Measurements from ENCODE around the gene AMH. TPM values are rescaled to one million over a fixed set of nuclear protein-coding genes. Genes with fewer than 3 reads are reported as not detected.

The AMH gene
- total RNA-seq, 3 donors from 2014 or later, result 2.5 to 3.9 TPM; not detected in 1

DNA sequence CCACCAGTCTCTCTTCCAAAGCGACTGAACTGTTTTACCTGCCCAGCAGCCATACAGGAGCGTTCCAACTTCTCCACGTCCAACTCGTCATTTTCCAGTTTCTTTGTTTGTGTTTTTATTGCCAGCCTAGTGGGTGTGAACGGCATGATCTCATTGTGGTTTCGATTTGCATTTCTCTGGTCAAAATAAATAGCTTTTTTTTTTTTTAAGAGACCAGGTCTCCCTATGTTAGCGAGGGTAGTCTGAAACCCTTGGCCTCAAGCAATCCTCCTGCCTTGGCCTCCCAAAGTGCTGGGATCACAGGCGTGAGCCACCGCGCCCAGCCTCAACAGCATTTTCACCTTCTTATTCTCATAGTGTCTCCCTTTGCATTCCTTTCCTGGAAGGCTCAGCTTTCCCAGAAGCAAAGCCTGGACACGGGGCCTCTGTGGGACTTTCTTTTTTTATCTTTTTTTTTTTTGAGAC is 11.2 kb downstream of the AMH start:
- TF ChIP-seq POLR2AphosphoS5 (IDR thresholded peaks at IDR 0.05), result peak in 1 of 3 donors; percentile 19
- no peak for TF ChIP-seq POLR2A (IDR thresholded peaks at IDR 0.05)
- TF ChIP-seq, protein P1, sequence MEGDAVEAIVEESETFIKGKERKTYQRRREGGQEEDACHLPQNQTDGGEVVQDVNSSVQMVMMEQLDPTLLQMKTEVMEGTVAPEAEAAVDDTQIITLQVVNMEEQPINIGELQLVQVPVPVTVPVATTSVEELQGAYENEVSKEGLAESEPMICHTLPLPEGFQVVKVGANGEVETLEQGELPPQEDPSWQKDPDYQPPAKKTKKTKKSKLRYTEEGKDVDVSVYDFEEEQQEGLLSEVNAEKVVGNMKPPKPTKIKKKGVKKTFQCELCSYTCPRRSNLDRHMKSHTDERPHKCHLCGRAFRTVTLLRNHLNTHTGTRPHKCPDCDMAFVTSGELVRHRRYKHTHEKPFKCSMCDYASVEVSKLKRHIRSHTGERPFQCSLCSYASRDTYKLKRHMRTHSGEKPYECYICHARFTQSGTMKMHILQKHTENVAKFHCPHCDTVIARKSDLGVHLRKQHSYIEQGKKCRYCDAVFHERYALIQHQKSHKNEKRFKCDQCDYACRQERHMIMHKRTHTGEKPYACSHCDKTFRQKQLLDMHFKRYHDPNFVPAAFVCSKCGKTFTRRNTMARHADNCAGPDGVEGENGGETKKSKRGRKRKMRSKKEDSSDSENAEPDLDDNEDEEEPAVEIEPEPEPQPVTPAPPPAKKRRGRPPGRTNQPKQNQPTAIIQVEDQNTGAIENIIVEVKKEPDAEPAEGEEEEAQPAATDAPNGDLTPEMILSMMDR (IDR thresholded peaks at IDR 0.05), result no peak
- no peak for DNase-seq (ENCODE audit: low spot score in 2 of 2)
- H3K4me1 ChIP-seq, result no peaks in the 10 kb centered on the region
- no peak overlapping the region for H3K4me3 ChIP-seq
- no peaks in the 10 kb centered on the region for H3K9me3 ChIP-seq
- peak overlapping the region; percentile 48 to 49 for H3K27ac ChIP-seq
- intact Hi-C loops (cut with DNase I; ENCODE audit: low total_unique reads), result no loop called here
- no peaks in the 10 kb centered on the region for H3K36me3 ChIP-seq
- H3K27me3 ChIP-seq, result peaks cover 0 to 3% of the 10 kb centered on the region in 2 donors

DNA sequence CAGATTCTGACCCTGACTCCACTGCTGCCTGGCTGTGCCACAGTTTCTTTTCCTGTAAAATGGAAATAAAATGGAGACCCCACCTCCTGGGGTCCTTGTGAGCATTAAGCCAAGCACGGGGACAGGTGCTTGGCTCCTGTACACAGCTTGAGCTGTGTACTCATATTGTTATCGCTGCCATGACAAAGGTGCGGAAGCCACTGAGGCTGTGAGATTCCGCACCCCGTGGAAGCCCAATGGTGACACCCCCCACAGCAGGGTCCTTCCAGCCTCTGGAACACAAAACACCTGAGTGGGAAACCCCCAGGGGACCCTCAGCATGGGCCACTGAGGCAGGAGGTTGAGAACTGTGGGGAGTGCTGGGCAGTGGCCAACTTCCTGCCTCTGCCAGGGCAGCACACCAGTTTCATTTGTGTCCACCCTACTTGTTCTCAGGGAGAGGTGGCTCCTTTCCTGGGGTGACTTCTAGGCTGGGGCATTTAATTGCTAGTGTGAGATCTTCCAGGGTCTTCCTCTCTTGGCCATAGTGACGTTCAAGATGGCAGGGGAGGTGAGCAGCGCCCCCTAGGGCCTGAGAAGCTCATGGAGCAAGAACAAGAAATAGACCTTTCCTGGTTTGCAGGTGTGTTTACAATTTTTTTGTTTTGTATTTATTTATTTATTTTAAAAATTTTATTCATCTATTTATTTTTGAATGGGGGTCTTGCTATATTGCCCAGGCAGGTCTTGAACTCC is 12.5 kb downstream of the AMH start:
- Histone ChIP-seq H3K4me3 (no peak overlapping the region), H3K9me3 (no peaks in the 10 kb centered on the region), H3K4me1 (peaks cover 0 to 3% of the 10 kb centered on the region in 2 donors), H3K27me3 (no peaks in the 10 kb centered on the region), H3K27ac (no peak overlapping the region), H3K36me3 (no peaks in the 10 kb centered on the region)
- no peak for DNase-seq (ENCODE audit: low spot score in 2 of 2)
- TF ChIP-seq POLR2A (IDR thresholded peaks at IDR 0.05) (no peak), POLR2AphosphoS5 (IDR thresholded peaks at IDR 0.05) (no peak)
- TF ChIP-seq, protein P1 (IDR thresholded peaks at IDR 0.05), result peak in 1 of 3 donors; percentile 21
- intact Hi-C loops (cut with DNase I; ENCODE audit: low total_unique reads), result no loop called here

DNA sequence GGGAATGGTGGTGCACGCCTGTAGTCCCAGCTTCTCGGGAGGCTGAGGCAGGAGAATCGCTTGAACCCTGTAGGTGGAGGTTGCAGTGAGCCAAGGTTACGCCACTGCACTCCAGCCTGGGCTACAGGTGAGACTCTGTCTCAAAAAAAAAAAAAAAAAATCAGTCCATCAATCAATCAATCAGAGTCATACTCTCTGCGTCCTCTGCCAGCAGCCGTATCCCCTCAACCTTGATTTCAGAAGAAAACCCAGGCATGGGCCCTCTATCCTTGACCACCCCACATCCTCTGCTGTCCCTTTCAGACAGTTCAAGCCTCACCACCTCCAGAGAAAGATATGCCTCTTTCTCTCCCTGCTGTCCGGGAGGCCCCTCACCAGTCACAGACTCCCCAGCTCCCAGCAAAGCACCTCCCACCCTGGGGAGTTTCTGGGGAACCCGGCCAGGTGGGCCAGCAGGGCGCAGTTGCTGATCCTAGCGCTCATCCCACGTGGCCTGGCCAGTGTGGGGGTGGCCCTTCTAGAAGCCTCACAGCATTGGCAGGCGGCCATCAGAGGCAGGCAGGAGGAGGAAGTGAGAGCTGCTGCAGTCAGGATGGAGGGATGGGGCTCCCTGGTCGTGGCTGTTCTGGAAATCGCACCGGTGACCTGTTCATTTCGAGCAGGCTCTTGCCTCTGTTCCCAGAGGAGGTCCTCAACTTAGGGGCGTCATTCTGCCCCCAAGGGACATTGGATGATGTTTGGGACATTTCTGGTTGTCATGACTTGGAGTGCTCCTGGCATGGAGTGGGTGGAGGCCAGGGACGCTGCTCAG is 17.3 kb downstream of the AMH start:
- intact Hi-C loops (cut with DNase I; ENCODE audit: low total_unique reads), result no loop called here
- Histone ChIP-seq H3K36me3 (no peaks in the 10 kb centered on the region), H3K4me1 (peaks cover 4 to 9% of the 10 kb centered on the region in 2 donors), H3K27ac (peak overlapping the region; percentile 2 to 72), H3K27me3 (no peaks in the 10 kb centered on the region), H3K4me3 (peak overlapping the region in 1 of 3 donors; percentile 12), H3K9me3 (no peaks in the 10 kb centered on the region)
- TF ChIP-seq POLR2A (IDR thresholded peaks at IDR 0.05) (no peak), POLR2AphosphoS5 (IDR thresholded peaks at IDR 0.05) (no peak)
- TF ChIP-seq, protein P1 (IDR thresholded peaks at IDR 0.05), result no peak
- DNase-seq (ENCODE audit: low spot score in 2 of 2), result peak; percentile 81 to 84

DNA sequence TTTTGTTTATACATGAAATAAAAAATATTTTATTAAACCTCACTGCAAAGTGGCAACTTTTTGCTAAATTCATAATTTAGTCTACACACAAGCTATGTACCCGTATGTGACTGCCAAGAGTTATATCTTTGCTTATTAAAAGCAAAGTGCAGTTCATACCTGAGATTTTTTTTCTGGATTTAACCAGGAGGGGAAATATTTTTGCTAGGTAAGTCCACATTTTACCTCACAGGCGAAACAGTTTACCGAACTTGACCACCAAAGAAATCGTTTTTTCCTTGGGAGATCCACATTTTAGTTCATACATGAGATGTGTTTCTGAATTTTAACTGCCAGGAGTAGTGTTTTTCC is 19.3 kb downstream of the AMH start:
- H3K9me3 ChIP-seq, result no peaks in the 10 kb centered on the region
- no peaks in the 10 kb centered on the region for H3K36me3 ChIP-seq
- no peak overlapping the region for H3K27ac ChIP-seq
- H3K4me3 ChIP-seq, result peak overlapping the region; percentile 76 to 100 (median 82)
- intact Hi-C loops (cut with DNase I; ENCODE audit: low total_unique reads), result no loop called here
- no peaks in the 10 kb centered on the region for H3K27me3 ChIP-seq
- peaks cover 14 to 17% of the 10 kb centered on the region in 2 donors for H3K4me1 ChIP-seq
- TF ChIP-seq POLR2A (IDR thresholded peaks at IDR 0.05), result no peak
- TF ChIP-seq POLR2AphosphoS5 (IDR thresholded peaks at IDR 0.05), result no peak
- TF ChIP-seq, protein P1 (IDR thresholded peaks at IDR 0.05), result no peak
- DNase-seq (ENCODE audit: low spot score in 2 of 2), result no peak

DNA sequence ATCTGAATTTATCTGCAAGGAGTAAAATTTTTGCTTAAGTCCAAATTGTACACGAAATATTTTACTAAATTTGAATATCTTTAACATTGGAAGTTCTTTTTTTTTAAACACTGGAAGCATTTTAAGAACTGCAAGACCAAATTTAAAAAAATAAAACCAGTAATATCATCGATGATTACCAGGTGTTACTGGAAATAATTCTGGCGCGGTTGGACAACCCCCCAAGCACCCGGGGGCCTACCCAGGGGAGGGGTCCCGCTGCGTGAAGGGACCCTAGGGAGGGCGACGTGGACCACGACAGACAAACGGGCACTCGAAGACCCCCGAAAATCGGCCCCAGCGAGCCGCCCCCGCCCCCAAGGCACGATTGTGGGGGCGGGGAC is 19.7 kb downstream of the AMH start:
- no peaks in the 10 kb centered on the region for H3K9me3 ChIP-seq
- peak overlapping the region; percentile 27 to 99 for H3K27ac ChIP-seq
- intact Hi-C loops (cut with DNase I; ENCODE audit: low total_unique reads), result no loop called here
- TF ChIP-seq, protein P1 (IDR thresholded peaks at IDR 0.05), result no peak
- TF ChIP-seq POLR2AphosphoS5 (IDR thresholded peaks at IDR 0.05), result no peak
- no peak for TF ChIP-seq POLR2A (IDR thresholded peaks at IDR 0.05)
- no peaks in the 10 kb centered on the region for H3K27me3 ChIP-seq
- no peaks in the 10 kb centered on the region for H3K36me3 ChIP-seq
- H3K4me1 ChIP-seq, result peaks cover 17 to 18% of the 10 kb centered on the region in 2 donors
- peak overlapping the region; percentile 76 to 100 (median 82) for H3K4me3 ChIP-seq
- DNase-seq (ENCODE audit: low spot score in 2 of 2), result no peak
